UCSD-AML1 (cell line): ENCODE measurements around the gene KIAA1671.
A peak's percentile ranks its signal among the peaks of the same experiment; 100 is the strongest.

ENCODE experiments used
- DNase-seq: peaks from one replicate; lab custom pipeline; 2025; ENCODE audit not compliant: unreplicated experiment; lab: John Stamatoyannopoulos, UW

KIAA1671 gene

DNA sequence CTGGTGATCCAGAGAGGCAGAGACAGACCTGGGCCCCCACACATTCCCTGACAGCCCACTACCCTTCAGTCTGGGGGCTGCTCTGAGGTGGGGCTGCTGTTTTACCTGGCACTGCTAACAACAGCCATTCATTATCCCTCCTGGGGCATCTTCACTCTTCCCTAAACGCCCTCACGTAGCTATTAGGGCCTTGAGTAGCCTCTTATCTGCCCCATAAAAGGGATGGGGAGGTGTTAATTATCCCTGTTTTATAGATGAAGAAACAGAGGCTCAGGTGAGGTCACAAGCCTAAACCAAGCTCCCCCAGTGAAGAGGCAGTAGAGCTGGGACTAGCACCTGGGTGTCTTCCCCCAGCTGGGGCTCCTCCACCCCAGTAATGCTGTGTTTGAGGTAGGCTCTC, 79.5 kb downstream of the KIAA1671 start:
- DNase-seq = no peak

DNA sequence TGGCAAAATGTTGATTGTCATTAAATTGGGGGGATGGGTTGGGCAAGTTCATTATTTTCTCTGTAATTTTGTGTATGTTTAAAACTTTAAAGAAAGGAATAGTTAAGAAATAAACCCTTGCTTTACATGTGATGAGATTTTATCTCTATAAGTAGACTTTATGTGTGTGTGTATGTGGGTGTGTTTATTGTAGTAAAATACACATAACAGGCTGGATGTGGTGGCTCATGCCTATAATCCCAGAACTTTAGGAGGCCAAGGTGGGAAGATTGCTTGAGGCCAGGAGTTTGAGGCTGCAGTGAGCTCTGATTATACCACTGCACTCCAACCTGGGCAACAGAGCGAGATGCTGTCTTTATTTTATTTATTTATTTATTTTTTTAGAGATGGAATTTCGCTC, 83.2 kb downstream of the KIAA1671 start:
- DNase-seq = no peak

DNA sequence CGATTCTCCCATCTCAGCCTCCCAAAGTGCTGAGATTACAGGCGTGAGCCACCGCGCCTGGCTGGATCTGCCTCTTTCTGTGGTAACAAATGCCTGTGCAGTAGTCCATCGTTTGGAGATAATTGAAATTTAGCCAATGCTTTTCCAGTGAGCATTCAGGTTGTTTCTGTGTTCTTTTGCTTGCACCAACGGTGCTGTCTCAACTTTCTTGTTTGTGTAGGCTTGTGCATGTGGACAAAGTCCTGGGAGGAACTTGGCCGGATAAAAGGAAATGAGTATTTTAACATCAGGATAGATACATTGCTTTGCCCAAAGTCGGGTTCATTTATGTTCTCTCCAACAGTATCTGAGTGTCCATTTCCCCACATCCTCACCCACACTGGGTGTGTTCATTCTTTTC, 85.7 kb downstream of the KIAA1671 start:
- DNase-seq = no peak

DNA sequence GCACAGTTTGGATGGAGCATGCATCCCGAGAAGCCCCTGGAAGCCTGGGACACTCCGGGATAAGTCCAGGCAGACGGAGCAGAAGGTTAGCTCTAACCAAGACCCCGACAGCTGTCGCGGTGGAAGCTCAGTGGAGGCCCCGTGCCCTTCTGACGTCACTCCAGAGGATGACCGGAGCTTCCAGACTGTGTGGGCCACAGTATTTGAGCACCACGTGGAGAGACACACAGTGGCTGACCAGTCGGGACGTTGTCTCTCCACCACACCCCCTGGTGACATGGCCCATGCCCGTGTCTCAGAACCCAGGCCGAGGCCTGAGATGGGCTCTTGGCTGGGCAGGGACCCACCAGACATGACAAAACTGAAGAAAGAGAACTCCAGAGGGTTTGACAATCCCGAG, 86.3 kb downstream of the KIAA1671 start:
- no peak for DNase-seq

DNA sequence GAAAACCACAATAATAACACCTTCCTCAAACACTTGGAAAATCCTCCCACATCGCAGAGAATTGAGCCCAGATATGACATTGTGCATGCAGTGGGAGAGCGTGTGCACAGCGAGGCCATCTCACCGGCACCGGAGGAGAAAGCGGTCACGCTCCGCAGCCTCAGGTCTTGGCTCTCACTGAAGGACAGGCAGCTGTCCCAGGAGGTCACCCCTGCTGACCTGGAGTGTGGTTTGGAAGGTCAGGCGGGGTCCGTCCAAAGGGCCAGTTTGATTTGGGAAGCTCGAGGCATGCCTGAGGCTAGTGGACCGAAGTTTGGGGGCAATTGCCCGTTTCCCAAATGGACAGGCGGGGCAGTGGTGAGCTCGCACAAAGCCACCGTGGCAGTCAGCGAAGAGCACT, 86.7 kb downstream of the KIAA1671 start:
- DNase-seq = no peak

DNA sequence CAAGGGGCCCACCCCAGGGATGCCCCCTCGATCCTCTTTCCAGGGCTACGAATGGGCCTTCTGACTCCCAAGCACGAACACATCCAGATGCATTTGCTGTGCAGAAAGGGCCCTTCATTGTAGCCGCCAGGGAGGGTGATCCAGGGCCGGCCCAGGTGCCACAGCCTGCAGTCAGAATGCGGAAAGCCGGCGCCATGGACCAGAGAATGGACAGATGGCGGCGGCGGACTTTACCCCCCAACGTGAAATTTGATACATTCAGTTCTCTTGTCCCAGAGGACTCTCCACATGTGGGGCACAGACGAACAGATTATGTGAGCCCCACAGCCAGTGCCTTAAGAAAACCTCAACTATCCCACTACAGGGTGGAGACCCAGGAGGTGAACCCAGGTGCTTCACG, 87.2 kb downstream of the KIAA1671 start:
- DNase-seq = no peak

DNA sequence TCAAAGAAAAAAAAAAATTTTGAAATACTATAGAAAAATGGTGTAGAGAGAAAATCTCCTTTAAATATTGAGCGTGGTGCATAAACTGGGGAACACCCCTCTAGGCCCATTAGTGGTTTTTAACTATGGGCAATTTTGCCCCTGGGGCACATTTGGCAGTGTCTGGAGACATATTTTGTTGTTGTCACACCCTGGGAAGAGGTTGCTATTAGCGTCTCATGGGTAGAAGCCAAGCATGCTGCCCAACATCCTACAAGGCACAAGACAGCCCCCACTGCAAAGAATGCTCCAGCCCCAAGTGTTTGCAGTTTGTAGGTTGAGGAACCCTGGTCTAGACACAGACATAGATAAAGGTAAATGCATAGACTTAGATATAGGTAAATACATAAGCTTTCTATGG, 92.6 kb downstream of the KIAA1671 start:
- no peak for DNase-seq

DNA sequence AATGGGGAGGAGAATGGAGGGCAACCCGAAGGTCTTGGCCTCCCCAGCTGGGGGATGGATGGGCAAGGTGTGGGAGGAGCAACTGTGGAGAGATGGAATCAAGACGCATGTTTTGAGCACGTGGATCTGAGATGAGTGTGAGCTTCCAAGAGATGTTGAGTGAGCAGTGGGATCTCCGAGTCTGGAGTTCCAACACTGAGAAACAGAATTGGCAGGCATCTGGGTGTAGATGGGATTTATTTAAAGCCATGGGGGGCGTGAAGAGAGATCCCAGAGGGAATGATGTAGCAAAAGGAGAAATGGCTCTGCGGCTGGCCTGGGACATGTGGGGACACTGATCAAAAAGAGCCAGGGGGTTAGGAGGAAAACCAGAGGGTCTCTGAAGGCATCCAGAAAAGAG, 95.6 kb downstream of the KIAA1671 start:
- no peak for DNase-seq

DNA sequence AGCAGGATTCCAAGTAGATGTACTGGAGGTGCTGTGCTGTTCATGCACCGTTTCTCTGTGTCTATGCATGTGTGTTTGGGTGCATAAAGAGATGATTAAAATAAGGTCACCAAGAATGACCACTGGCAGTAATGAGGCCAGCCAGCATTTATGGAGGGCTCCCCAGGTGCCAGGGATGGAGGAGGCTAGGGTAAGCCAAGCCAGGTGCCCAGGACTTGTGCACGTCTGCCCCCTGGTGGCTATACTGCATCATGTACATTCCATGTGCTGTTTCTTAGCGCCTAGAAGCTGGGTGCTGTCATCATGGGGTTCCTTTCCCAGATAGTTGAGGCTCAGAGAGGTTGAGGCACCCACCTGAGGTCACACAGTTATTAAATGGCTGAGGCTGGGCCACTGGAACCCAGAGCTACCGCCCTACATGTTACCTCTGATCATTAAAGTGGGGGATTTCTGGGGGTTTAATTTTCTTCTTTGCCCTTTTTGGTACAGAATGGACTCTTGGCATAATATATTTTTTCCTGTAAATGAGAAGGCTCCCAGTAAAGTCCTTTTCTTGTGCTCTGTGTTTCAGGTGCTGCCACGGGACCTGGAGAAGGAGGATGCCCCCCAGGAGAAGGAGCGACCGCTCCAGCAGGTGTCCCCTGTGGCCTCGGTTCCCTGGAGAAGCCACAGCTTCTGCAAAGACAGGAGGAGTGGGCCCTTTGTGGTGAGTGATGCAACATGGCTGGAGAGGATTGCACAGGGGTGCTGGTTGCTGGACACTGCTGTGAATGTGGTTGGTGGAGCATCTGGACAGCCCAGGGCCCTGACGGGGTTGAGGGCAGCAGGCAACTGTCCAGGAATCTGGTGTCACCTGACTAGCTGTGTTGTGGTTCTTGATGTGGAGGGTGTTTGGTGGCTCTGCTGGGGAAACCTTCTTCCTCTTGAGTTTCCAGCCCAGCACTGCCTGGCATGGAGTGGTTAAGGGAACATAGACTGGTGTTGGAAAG, 96.4 kb downstream of the KIAA1671 start:
- DNase-seq = peak; percentile 61

DNA sequence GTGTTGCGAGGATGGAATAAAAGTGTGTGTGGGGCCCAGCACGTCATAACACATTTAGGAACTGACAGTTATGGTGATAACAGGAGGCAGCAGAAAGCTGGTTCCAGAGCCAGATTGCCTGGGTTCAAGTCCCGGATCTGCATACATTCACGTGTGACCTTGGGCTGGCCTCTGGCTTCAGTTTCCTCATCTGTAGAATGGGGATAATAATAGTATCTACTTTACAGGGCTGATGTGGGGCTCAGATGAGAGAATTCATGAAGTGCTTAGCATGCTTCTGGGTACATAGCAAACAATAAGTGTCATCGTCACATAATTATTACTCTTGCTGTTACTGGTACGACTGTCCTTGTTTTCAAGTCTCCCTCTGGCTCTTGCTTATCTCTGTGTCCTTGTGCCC, 97.3 kb downstream of the KIAA1671 start:
- no peak for DNase-seq

DNA sequence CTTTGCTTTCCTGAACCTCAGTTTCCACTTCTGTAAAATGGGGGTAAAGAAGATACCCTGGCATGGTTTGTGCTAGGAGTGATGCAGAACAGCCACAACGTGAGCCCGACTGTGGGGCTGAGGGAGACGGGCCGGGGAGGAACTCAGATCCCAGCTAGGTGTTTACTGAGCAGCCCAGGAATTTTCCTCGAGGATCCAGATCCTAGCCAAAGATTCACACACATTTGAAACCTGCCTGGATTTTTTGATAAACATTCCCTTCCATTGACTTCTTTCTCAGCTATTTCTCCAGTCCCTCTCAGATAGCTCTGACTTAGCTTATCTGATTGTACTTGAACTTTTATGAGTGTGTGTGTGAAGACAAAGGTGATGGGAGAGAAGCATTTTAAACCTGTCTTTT, 98.0 kb downstream of the KIAA1671 start:
- DNase-seq = no peak

DNA sequence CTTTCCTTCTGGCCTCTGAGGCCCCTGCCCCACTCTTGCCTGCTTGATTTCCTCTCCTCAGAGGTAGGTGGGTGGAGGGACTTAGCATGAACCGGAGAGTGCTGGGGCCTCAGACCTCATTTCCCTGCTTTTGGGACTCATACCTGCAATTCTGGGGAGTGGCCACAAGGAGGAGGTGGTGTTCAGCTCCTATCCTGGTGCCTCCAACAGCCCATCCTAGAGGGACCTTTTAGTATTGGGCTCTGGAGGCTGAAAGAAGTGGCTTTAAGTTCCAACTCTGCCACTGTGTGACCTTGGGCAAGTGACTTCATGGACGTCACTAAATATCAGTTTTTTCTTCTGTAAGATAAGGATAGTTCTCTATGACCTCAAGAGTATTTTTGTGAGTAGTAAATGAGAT, 98.6 kb downstream of the KIAA1671 start:
- no peak for DNase-seq

DNA sequence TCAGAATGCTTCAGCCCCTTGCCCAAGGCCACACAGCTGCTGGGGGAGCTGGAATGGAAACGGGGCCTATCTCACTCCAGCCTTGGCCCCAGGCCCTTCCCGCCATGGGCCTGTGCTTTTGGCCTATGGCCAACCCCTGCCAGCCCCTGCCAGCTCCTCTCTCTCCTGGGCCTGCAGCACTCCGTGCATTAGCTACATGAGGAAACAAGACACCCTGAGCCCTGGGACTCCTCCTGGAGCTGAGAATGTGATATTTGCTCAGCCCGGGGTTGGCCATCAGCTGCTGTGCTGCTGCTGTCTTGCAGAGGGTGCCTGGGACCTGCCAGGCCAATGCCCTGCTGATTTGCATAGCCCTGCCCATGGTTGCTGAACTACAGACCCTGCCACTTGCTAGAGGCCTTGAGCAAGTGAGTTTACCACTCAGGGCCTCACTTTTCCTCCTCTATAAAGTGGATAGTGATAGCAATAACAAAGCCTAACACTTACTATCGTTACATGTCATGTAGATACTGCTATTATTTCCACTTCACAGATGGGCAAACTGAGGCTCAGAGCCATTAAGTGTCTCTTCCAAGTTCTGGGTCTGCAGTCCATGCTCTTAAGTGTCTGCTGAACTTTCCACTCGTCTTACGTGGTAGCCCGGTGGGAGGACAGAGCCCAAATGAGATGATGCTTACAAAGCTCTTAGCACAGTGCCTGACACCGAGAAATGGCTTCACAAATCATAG, 99.6 kb downstream of the KIAA1671 start:
- DNase-seq = no peak

DNA sequence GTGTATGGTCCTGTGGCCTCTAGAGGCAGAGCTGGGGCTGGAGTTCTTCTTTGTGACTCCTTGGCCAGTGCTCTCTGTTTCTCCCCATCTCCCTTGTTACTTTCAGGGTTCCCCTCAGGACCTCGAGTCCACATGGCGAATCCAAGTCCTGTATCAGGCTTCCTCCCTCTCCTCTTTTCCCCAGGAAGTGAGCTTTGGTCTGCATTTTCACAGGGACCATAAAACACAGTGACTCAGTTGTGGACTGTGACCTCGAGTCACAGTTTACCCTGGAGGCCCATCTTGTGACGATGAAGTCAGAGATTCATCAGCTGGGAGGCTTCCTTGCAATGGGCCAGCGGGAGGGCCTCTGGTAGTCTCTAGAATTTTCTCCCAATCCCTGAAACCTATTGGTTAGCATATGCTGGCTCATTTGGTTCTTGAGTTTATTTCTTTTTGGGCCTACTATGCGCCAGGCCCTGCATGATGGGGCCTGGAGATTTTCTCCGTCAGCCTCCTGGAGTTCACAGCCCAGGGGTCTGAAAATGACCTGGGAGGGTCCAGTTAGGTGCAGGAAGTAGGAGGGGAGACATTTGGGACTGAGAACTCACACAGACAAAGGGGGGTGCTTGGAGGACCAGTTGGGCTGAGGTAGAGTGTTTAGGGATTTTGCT, 100.8 kb downstream of the KIAA1671 start:
- no peak for DNase-seq

DNA sequence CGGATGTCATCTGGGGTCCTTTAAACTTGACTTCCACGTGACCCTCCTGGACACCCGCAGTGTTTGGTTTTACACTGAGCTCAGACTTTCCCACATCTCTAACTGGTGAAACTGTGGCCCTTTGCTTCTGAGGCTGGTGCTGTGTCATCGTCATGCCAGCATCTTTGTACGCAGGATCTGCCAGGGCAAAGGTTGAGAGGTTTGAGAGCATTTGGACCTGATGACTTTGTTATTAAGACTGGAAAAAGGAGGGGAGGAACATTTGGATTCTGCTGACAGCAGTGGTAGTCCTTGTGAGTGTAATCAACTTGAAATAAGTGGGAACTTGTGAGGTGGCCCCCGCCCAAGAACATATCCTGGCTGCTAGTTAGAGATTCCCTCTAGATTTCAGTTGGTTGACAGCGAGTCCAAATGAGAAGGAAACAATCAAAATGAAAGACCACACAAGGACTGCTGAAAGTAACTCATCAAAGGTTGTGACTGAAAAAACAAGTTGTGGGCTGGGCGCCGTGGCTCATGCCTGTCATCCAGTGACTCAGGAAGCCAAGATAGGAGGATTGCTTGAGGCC, 102.5 kb downstream of the KIAA1671 start:
- no peak for DNase-seq

DNA sequence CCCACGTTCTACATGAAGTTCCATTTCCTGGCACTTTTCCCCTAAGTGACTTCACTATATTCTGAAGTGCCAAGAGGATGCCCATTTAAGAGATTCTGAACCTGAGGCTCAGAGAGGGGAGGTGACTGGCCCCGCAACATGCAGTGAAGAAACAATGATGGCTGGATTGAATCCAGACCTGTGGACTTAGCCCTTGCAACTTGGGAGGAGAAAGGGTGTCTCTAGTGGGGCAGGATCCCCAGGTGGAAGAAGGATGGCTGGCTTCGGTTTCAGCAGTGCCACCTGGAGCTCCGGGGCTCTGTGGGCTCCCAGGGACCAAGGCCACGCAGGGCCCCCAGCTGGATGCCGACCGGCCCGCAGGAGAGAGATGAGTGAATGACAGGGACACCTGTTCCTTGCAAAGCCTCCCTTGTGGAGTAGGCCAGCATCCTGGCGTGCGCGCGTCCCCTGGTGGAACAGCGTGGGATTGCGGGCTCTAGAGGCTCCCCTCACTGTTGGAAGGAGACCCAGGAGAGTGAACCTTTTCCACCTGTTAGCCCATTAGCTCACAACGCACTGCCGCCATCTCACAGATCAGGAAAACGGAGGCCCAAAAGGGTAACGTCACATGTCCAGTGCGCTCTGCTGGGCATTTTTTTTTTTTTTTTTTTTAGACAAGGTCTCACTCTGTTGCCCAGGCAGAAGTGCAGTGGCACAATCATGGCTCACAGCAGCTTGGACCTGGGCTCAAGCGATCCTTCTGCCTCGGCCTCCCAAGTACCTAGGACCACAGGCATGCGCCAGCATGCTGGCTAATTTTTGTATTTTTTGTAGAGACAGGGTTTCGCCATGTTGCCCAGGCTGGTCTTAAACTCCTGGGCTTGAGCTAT, 104.7 kb downstream of the KIAA1671 start:
- DNase-seq = peak; percentile 71

DNA sequence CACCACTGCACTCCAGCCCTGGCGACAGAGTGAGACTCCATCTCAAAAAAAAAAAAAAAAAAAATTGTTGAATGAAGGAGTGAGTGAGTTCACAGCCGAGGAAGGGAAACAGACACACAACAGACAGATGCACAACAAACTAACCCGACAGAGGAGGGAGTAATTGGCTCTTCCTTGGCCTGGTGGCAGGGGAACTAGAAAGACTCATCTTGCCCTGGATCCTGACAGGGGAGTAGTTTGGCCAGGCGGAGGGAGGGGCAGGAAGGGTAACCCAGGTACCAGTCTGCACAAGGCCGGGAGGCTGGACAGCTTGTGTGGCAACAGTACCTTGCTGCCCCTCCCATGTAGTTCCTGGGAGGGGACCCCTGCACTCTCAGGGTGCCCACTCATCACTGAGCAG, 106.9 kb downstream of the KIAA1671 start:
- DNase-seq = no peak

DNA sequence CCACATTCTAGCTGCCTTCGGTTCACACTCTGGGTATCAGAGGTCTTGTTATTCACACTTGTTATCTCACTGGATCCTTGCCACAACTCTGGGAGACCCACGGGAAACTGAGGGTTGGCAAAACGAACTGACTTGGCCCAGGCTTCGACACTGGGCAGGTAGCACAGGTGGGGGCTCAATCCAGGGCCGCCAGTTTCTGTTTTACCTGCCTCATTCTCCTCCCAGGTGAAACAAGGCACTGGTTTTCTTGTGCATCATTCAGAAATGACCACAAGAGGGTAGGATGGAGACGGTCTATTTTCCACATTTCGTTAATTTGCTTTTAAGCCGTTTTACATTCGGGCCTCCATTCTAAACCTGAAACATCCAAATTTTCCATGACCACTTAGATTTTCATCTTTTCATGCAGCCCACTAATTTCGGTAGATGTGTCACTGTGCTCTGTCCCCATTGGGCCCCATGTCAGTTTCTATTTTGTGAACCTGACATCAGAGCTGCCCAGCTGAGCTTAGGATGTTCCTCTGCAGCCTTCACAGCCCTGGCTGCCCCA, 108.1 kb downstream of the KIAA1671 start:
- DNase-seq = no peak

DNA sequence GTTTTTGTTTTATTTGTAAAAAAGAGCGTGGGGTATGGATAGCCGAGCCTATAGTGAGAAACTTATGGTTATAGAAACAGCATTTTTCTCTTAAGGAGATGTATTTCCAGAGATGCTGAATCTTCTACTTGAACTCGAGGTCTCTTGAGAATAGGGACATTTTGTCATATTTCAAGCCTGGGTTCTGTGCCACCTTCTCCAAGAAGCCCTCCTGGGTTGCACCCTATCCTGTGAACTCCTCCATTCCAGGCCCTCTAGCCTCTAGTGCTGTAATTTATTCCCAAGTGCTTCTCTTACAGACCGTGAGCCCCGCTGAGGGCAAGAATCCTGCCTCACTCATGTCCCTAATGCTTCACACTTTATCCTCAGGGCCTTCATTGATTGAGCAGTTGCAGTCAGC, 108.6 kb downstream of the KIAA1671 start:
- DNase-seq = no peak
